ENCODE data around the gene ATPAF1.

- no peak for TF ChIP-seq CTCF (IDR thresholded peaks at IDR 0.05)
- no peak for TF ChIP-seq POLR2A (IDR thresholded peaks at IDR 0.05; ENCODE audit: low read length)
- TF ChIP-seq CHD2 (IDR thresholded peaks at IDR 0.05; ENCODE audit: low read length, partially characterized antibody) = no peak
- no peak for TF ChIP-seq NFE2L2 (conservative IDR thresholded peaks at IDR 0.05; ENCODE audit: low read length)
- no peak for TF ChIP-seq CBX8 (IDR thresholded peaks at IDR 0.05)
Measured at GRCh38 chr1:46615088-46615487, 53.1 kb downstream of the ATPAF1 start.
